Measurements from ENCODE around the gene EGFL8.

EGFL8 gene

GRCh38 chr6:32171234-32171633 is 6.8 kb downstream of the EGFL8 start:
- Histone ChIP-seq H3K9me3 (ENCODE audit: severe bottlenecking) (no peaks in the 10 kb centered on the region), H3K27me3 (ENCODE audit: insufficient read depth, low read depth, severe bottlenecking) (no peaks in the 10 kb centered on the region), H3K4me3 (ENCODE audit: low read depth, low read length) (no peak overlapping the region), H3K27ac (no peak overlapping the region), H3K36me3 (peaks cover 51% of the 10 kb centered on the region)
- no peak for DNase-seq
- no peak for TF ChIP-seq CTCF (IDR thresholded peaks at IDR 0.05; ENCODE audit: low read depth, low read length)

- Histone ChIP-seq H3K4me3 (ENCODE audit: low read depth, low read length) (no peak overlapping the region), H3K27ac (no peak overlapping the region), H3K9me3 (ENCODE audit: severe bottlenecking) (no peaks in the 10 kb centered on the region), H3K36me3 (peaks cover 32% of the 10 kb centered on the region), H3K27me3 (ENCODE audit: insufficient read depth, low read depth, severe bottlenecking) (no peaks in the 10 kb centered on the region)
- TF ChIP-seq CTCF (IDR thresholded peaks at IDR 0.05; ENCODE audit: low read depth, low read length) = no peak
- DNase-seq = no peak
Observed at GRCh38 chr6:32173051-32173727, 8.8 kb downstream of the EGFL8 start.

- peaks cover 20% of the 10 kb centered on the region for H3K36me3 ChIP-seq
- H3K27ac ChIP-seq = no peak overlapping the region
- H3K9me3 ChIP-seq (ENCODE audit: severe bottlenecking) = no peaks in the 10 kb centered on the region
- no peak for DNase-seq
- H3K27me3 ChIP-seq (ENCODE audit: insufficient read depth, low read depth, severe bottlenecking) = no peaks in the 10 kb centered on the region
- TF ChIP-seq CTCF (IDR thresholded peaks at IDR 0.05; ENCODE audit: low read depth, low read length) = no peak
- H3K4me3 ChIP-seq (ENCODE audit: low read depth, low read length) = no peak overlapping the region
Observed at GRCh38 chr6:32174416-32174815, 10.0 kb downstream of the EGFL8 start.

GRCh38 chr6:32175322-32175710 is 10.9 kb downstream of the EGFL8 start:
- TF ChIP-seq CTCF (IDR thresholded peaks at IDR 0.05; ENCODE audit: low read depth, low read length) = no peak
- H3K36me3 ChIP-seq = peaks cover 19% of the 10 kb centered on the region
- peak overlapping the region; percentile 85 for H3K4me3 ChIP-seq (ENCODE audit: low read depth, low read length)
- peak overlapping the region; percentile 75 for H3K27ac ChIP-seq
- no peaks in the 10 kb centered on the region for H3K9me3 ChIP-seq (ENCODE audit: severe bottlenecking)
- H3K27me3 ChIP-seq (ENCODE audit: insufficient read depth, low read depth, severe bottlenecking) = no peaks in the 10 kb centered on the region
- DNase-seq = no peak

- peak within 1 kb of the TSS; percentile 85 for H3K4me3 ChIP-seq (ENCODE audit: low read depth, low read length)
- no peak for TF ChIP-seq CTCF (IDR thresholded peaks at IDR 0.05; ENCODE audit: low read depth, low read length)
Observed at GRCh38 chr6:32175711-32176475, 11.5 kb downstream of the EGFL8 start, which contains the start of gene AGPAT1. Gene AGPAT1 (minus strand): TSS chr6:32176084. CDS start chr6:32171496, 4,588 bp downstream.

More at GRCh38 chr6:32175711-32176475, 11.5 kb downstream of the EGFL8 start, which contains the start of gene AGPAT1:
- H3K36me3 ChIP-seq = peaks cover 17% of the 10 kb centered on the region
- peak within 1 kb of the TSS; percentile 96 for H3K27ac ChIP-seq
- H3K9me3 ChIP-seq (ENCODE audit: severe bottlenecking) = no peaks in the 10 kb centered on the region
- DNase-seq = peak; percentile 100
- no peaks in the 10 kb centered on the region for H3K27me3 ChIP-seq (ENCODE audit: insufficient read depth, low read depth, severe bottlenecking)

Data from WERI-Rb-1 (cell line).